MV-4-11 (cell line): Measurements from ENCODE around the gene CIP2A.

Experiments
- DNase-seq: peaks from one replicate; lab custom pipeline; 2025; lab: John Stamatoyannopoulos, UW

CIP2A gene

GRCh38 chr3:108562565-108562964 is 26.7 kb downstream of the CIP2A start:
- no peak for DNase-seq

DNA sequence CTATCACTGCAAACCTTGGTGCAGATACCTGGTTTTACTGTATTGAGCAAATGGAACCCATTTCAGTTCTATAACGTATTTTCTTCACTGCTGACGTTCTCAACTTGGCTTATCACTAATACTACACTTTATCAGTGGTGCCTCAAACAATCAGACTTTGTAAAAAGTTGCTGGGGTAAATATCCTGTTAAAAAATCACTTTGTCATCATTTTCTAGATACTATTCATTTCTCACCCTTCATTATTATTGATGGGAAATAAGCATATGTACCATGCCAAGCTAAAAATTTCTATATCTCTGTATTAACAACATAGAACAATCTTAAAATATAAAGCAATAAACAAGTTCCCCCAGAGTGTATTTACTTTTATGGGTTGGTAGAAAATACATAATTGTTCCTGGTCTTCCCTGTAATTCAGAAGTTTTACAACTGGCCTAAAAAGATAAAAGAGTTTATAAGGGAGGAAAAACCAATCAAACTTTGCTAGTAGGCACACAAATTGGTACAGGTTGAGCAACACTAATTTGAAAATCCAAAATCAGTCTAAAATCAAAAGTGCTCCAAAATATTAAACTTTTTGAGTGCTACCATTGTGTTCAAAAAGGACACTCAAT is 33.2 kb downstream of the CIP2A start:
- no peak for DNase-seq

GRCh38 chr3:108554913-108555571 is 34.2 kb downstream of the CIP2A start:
- no peak for DNase-seq

- DNase-seq: no peak
Observed at GRCh38 chr3:108554229-108554628, 35.0 kb downstream of the CIP2A start.

DNA sequence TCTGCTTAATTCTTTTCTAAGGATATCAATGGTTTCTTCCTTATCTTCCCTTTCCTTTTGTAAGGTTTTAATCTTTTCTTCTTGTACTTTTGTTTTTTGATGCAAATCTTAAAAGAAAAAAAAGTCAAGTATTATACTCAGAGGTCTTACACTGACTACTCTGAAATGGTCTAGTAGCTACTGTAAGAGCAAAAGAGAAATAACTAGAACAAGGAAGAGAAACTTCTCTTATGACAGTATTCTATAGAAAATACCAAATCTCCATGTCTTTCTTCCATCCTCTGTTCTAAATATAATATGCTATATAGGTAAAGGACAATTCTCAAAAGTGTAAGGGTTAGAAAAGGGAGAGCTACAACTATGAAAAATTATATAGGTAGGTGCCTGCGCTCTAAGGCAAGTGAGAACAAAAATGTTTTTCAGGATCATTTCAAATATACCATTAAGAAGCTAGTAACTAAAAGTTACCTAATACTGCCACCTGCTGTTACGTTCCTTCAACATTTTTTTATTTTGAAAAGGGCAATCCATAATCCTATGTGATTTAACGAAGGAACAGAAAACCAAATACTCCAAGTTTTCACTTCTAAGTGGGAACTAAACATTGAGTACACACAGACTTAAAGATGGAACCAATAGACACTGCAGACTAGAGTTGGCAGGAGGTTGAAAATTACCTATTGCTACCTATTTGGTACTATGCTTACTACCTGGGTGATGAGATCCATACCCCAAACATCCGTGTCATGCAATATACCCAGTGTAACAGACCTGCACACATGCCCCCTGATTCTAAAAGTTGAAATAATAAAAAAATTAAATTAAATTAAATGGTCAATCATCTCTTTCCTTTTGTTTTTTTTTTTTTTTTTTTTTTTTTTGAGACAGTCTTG is 36.7 kb downstream of the CIP2A start:
- DNase-seq: peak; percentile 29

DNA sequence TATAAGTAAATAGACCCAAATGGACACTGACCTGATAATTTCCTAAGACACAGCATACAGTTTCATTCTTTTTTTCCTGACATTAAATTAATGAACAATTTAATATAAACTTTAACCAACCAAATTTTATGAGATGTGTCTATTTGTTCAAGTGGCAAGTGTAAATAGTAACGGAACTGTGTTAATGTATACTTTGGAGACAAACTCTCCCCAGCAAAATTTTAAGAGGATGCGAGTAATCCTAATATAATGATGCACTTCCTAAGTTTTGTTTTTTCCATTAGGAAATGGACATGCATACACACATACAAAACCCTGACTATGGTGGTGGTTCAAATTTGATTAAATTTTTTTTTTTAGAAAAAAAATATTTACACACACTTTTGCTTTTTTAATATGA is 40.4 kb downstream of the CIP2A start:
- DNase-seq: no peak

DNA sequence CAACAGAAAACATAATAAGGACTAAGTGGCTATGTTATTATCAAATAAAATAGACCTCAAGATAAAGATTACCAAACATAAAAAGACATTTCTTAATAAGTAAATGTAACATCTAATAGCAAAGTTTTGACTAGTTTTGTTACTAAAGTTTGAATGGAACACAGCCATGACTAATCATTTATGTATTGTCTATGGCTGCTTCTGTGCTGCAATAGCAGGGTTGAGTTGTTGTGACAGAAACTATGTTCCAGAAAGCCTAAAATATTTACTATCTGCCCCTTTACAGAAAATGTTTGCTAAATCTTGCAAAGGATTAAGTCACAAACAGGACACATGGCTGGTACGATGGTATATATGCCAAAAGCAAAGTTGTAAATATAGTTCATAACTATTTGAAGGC is 40.9 kb downstream of the CIP2A start:
- DNase-seq: no peak

- DNase-seq: no peak
Observed at GRCh38 chr3:108546692-108547091, 42.5 kb downstream of the CIP2A start.

GRCh38 chr3:108546247-108546646 is 43.0 kb downstream of the CIP2A start:
- no peak for DNase-seq

GRCh38 chr3:108538083-108538482 is 51.2 kb downstream of the CIP2A start:
- no peak for DNase-seq

DNA sequence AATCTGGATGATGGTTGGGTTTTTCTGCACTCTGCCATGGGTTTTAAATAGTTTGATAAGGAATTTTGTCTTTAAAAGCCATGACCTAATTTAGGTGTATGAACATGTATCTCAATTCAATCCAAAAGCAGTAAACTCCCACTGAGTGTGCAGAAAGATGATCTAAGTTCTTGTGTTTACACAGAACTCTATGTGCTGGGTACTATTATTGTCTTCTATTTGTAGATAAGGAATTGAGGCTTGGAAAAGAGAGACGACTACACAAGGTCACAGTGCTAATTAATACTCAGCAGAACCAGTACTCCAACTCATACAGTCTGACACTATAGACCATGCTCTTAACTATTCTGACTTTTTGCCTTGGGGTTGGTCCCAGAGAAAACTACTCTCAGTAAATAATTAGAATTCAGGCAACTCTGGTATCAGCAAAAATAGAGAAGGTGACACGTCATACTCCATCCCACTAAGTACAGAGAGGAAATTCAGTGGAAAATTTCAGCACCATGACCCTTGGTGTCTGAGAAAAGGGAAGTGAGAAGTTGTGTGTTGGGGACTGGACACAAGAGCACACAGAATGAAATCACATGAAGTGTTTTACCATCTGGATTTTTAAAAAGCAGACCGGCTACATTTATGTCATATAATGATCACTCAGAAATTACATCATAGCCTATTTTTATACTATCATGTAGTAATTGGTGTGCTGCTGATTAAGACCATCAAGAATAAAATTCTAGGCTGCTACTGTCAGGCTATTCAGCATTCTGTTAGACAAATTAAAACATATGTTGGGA is 60.6 kb downstream of the CIP2A start:
- DNase-seq: peak; percentile 97

DNA sequence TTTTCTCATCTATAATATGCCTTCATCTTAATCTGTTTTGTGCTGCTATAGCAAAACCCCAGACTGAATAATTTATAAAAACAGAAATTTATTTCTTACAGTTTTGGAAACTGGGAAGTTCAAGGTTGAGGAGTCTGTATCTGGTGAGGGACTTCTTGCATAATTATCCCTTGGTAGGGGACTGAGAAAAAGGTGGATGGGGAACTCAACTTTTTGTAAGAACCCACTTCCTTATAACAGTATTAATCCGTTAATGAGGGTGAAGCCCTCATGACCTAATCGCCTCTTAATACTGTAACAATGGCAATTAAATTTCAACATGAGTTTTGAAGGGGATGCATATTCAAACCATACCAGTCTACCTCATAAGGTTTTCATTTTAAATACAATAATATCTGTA is 61.4 kb downstream of the CIP2A start:
- DNase-seq: no peak

GRCh38 chr3:108527109-108527508 is 62.1 kb downstream of the CIP2A start:
- no peak for DNase-seq

- no peak for DNase-seq
Observed at GRCh38 chr3:108525971-108526370, 63.3 kb downstream of the CIP2A start.

DNA sequence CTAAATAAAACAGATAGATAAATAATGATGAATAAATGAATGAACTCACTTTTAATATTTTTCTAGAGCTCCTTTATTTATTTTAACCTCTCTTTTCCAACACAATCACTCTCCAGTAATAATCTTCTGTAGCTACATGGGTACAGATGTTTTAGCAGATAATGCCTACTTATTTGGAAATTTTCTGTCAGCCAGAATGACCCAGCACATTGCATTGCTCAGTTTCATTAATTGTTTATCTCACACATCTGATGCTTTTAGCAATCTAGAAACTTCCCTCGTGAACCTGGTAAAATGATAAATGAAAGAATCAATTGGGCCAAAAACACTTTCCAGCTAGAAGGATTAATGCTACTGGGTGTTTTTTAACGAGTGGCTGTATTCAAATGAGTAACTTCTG is 64.0 kb downstream of the CIP2A start:
- DNase-seq: no peak

GRCh38 chr3:108524537-108524936 is 64.7 kb downstream of the CIP2A start:
- DNase-seq: no peak

GRCh38 chr3:108518895-108519294 is 70.3 kb downstream of the CIP2A start:
- DNase-seq: no peak

- DNase-seq: no peak
Observed at GRCh38 chr3:108516881-108517280, 72.4 kb downstream of the CIP2A start.

DNA sequence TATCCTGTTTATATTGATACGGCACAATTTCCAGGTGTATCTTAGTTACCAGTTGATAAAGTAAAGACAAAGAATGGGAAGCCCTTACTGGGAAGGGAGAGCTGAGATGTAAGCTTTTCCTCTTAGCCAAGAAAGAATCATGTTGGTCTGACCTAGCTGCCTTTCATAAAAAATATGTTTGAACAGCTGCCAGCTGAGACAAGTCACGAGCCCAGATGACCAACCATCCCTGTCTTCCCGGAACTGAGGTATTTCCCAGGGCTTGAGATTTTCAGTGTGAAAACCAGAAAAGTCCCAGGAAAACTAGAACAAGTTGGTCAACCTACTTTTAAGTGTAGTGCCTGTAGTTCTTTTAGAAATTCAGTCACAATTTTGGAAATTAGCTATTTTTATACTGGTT is 75.3 kb downstream of the CIP2A start:
- DNase-seq: no peak

GRCh38 chr3:108512671-108513070 is 76.6 kb downstream of the CIP2A start:
- no peak for DNase-seq

- no peak for DNase-seq
Observed at GRCh38 chr3:108511490-108511889, 77.7 kb downstream of the CIP2A start.

GRCh38 chr3:108511055-108511454 is 78.2 kb downstream of the CIP2A start:
- DNase-seq: no peak
